Measurements from ENCODE around the gene EEF2KMT. TPM values are rescaled to one million over a fixed set of nuclear protein-coding genes. Genes with fewer than 3 reads are reported as not detected.
A peak's percentile ranks its signal among the peaks of the same experiment; 100 is the strongest.
"Not testable (repeated sequence)": the region's sequence is repeated elsewhere in the genome, so short reads cannot be mapped to it uniquely, and the experiment has no call there.

EEF2KMT gene
- total RNA-seq, result 7.9 and 8.2 TPM in 2 replicates
- polyA plus RNA-seq, result 5.4 and 8.9 TPM in 2 replicates
- polyA plus RNA-seq (2012), result 9.1 and 17.4 TPM in 2 replicates
- polyA minus RNA-seq (ENCODE audit: low replicate concordance), result 14.6 and 32.6 TPM in 2 replicates

GRCh38 chr16:5097470-5098220 is at the start of gene EEF2KMT:
TSS of gene EEF2KMT (minus strand) at chr16:5097795. CDS start at chr16:5097739, 56 bp downstream.
- not testable (repeated sequence) for H3K9me3 ChIP-seq (ENCODE audit: control insufficient read depth, insufficient read depth, low read depth, low read length); H4K20me1 ChIP-seq (ENCODE audit: control insufficient read depth, extremely low read depth, insufficient read depth, low read length); H3K79me2 ChIP-seq (ENCODE audit: control insufficient read depth, insufficient read depth, low read length); H3K4me1 ChIP-seq (ENCODE audit: control insufficient read depth, extremely low read depth, insufficient read depth, low read length); H3K36me3 ChIP-seq (ENCODE audit: control insufficient read depth, insufficient read depth, low read length); H3K27me3 ChIP-seq (ENCODE audit: control insufficient read depth, insufficient read depth, low read length)
- peak within 1 kb of the TSS; percentile 95 for H3K4me2 ChIP-seq (ENCODE audit: extremely low read depth, insufficient read depth, low read length)
- DNase-seq (ENCODE audit: low read depth in 2 of 2), result peak; percentile 98 to 99
- peak within 1 kb of the TSS; percentile 82 for H2AFZ ChIP-seq (ENCODE audit: low read length)
- H3K27ac ChIP-seq (ENCODE audit: insufficient read depth, low read length), result peak within 1 kb of the TSS; percentile 79
- peak within 1 kb of the TSS; percentile 86 for H3K9ac ChIP-seq (ENCODE audit: insufficient read depth, low read length)
- H3K4me3 ChIP-seq (replicated peaks in 1 of 4; ENCODE audit: control extremely low read depth in 1 of 4, insufficient read depth in 1 of 4, low read depth in 3 of 4, low read length in 4 of 4), result peak within 1 kb of the TSS; percentile 53 to 70 (median 61)

GRCh38 chr16:5144621-5144956 is 47.0 kb upstream of the EEF2KMT start:
- DNase-seq (ENCODE audit: low read depth in 2 of 2); H2AFZ ChIP-seq (ENCODE audit: low read length); H3K27ac ChIP-seq (ENCODE audit: insufficient read depth, low read length); H3K4me2 ChIP-seq (ENCODE audit: extremely low read depth, insufficient read depth, low read length); H3K9me3 ChIP-seq (ENCODE audit: control insufficient read depth, insufficient read depth, low read depth, low read length); H3K4me1 ChIP-seq (ENCODE audit: control insufficient read depth, extremely low read depth, insufficient read depth, low read length); H3K79me2 ChIP-seq (ENCODE audit: control insufficient read depth, insufficient read depth, low read length); H3K9ac ChIP-seq (ENCODE audit: insufficient read depth, low read length); H3K4me3 ChIP-seq (replicated peaks in 1 of 4; ENCODE audit: control extremely low read depth in 1 of 4, insufficient read depth in 1 of 4, low read depth in 3 of 4, low read length in 4 of 4); H3K27me3 ChIP-seq (ENCODE audit: control insufficient read depth, insufficient read depth, low read length); H3K36me3 ChIP-seq (ENCODE audit: control insufficient read depth, insufficient read depth, low read length); H4K20me1 ChIP-seq (ENCODE audit: control insufficient read depth, extremely low read depth, insufficient read depth, low read length): not testable (repeated sequence)

- H3K36me3 ChIP-seq (ENCODE audit: control insufficient read depth, insufficient read depth, low read length), result no peaks in the 10 kb centered on the region
Observed at GRCh38 chr16:5143761-5144620, 46.4 kb upstream of the EEF2KMT start.

GRCh38 chr16:5140151-5140550 is 42.6 kb upstream of the EEF2KMT start:
- not testable (repeated sequence) for H3K4me2 ChIP-seq (ENCODE audit: extremely low read depth, insufficient read depth, low read length); DNase-seq (ENCODE audit: low read depth in 2 of 2); H3K9ac ChIP-seq (ENCODE audit: insufficient read depth, low read length); H3K9me3 ChIP-seq (ENCODE audit: control insufficient read depth, insufficient read depth, low read depth, low read length); H4K20me1 ChIP-seq (ENCODE audit: control insufficient read depth, extremely low read depth, insufficient read depth, low read length); H3K79me2 ChIP-seq (ENCODE audit: control insufficient read depth, insufficient read depth, low read length); H3K27me3 ChIP-seq (ENCODE audit: control insufficient read depth, insufficient read depth, low read length); H2AFZ ChIP-seq (ENCODE audit: low read length); H3K4me3 ChIP-seq (replicated peaks in 1 of 4; ENCODE audit: control extremely low read depth in 1 of 4, insufficient read depth in 1 of 4, low read depth in 3 of 4, low read length in 4 of 4); H3K36me3 ChIP-seq (ENCODE audit: control insufficient read depth, insufficient read depth, low read length); H3K27ac ChIP-seq (ENCODE audit: insufficient read depth, low read length); H3K4me1 ChIP-seq (ENCODE audit: control insufficient read depth, extremely low read depth, insufficient read depth, low read length)

More at GRCh38 chr16:5143761-5144620, 46.4 kb upstream of the EEF2KMT start:
- TF ChIP-seq CTCF (conservative IDR thresholded peaks at IDR 0.05 in 1 of 2, IDR thresholded peaks at IDR 0.05 in 1 of 2; ENCODE audit: low read depth in 1 of 2, low read length in 2 of 2) (no peak), EZH2 (IDR thresholded peaks at IDR 0.05; ENCODE audit: low read length, missing control alignments) (no peak)
- H2AFZ ChIP-seq (ENCODE audit: low read length), result no peak overlapping the region
- no peaks in the 10 kb centered on the region for H4K20me1 ChIP-seq (ENCODE audit: control insufficient read depth, extremely low read depth, insufficient read depth, low read length)
- no peaks in the 10 kb centered on the region for H3K27me3 ChIP-seq (ENCODE audit: control insufficient read depth, insufficient read depth, low read length)
- no peak overlapping the region for H3K4me3 ChIP-seq (replicated peaks in 1 of 4; ENCODE audit: control extremely low read depth in 1 of 4, insufficient read depth in 1 of 4, low read depth in 3 of 4, low read length in 4 of 4)
- no peak overlapping the region for H3K27ac ChIP-seq (ENCODE audit: insufficient read depth, low read length)
- H3K4me1 ChIP-seq (ENCODE audit: control insufficient read depth, extremely low read depth, insufficient read depth, low read length), result no peaks in the 10 kb centered on the region
- DNase-seq (ENCODE audit: low read depth in 2 of 2), result no peak
- H3K9ac ChIP-seq (ENCODE audit: insufficient read depth, low read length), result no peak overlapping the region
- no peaks in the 10 kb centered on the region for H3K79me2 ChIP-seq (ENCODE audit: control insufficient read depth, insufficient read depth, low read length)
- H3K9me3 ChIP-seq (ENCODE audit: control insufficient read depth, insufficient read depth, low read depth, low read length), result no peaks in the 10 kb centered on the region
- no peak overlapping the region for H3K4me2 ChIP-seq (ENCODE audit: extremely low read depth, insufficient read depth, low read length)

GRCh38 chr16:5134739-5135452 is 37.3 kb upstream of the EEF2KMT start:
- not testable (repeated sequence) for H4K20me1 ChIP-seq (ENCODE audit: control insufficient read depth, extremely low read depth, insufficient read depth, low read length); H3K4me3 ChIP-seq (replicated peaks in 1 of 4; ENCODE audit: control extremely low read depth in 1 of 4, insufficient read depth in 1 of 4, low read depth in 3 of 4, low read length in 4 of 4); DNase-seq (ENCODE audit: low read depth in 2 of 2); H3K9me3 ChIP-seq (ENCODE audit: control insufficient read depth, insufficient read depth, low read depth, low read length); H3K27me3 ChIP-seq (ENCODE audit: control insufficient read depth, insufficient read depth, low read length); H3K9ac ChIP-seq (ENCODE audit: insufficient read depth, low read length); H3K4me1 ChIP-seq (ENCODE audit: control insufficient read depth, extremely low read depth, insufficient read depth, low read length); H3K79me2 ChIP-seq (ENCODE audit: control insufficient read depth, insufficient read depth, low read length); H2AFZ ChIP-seq (ENCODE audit: low read length); H3K27ac ChIP-seq (ENCODE audit: insufficient read depth, low read length); H3K4me2 ChIP-seq (ENCODE audit: extremely low read depth, insufficient read depth, low read length); H3K36me3 ChIP-seq (ENCODE audit: control insufficient read depth, insufficient read depth, low read length)

Data from fibroblast of lung (primary cell).